CD4-positive, alpha-beta T cell treated with Interferon alpha-2 for 1 hour (primary cell): ENCODE measurements around the gene SINHCAF.
"Not testable (repeated sequence)": the region's sequence is repeated elsewhere in the genome, so short reads cannot be mapped to it uniquely, and the experiment has no call there.

Experiments used
- DNase-seq, 2 donors: peaks; one replicate each; pipeline ENCODE4 v3.0.0-alpha.2; 2020 to 2022

Gene SINHCAF

DNA sequence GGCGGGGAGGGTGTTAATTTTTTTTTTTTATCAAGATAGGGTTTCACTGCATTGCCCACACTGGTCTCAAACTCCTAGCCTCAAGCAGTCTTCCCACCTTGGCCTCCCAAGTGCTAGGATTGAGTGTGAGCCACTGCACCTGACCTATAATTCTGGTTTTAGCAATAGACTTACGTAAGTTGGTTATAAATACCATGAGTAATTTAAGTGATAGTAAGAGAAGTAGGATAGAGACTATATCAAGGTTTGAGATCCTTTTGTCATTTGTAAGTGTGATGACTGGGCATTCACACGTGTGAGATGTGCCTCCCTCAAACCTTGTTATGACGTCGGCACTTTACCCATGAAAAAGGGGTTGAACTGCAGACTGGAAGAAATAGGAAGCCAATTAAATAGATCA lies 22.5 kb downstream of the SINHCAF start:
- no peak for DNase-seq

DNA sequence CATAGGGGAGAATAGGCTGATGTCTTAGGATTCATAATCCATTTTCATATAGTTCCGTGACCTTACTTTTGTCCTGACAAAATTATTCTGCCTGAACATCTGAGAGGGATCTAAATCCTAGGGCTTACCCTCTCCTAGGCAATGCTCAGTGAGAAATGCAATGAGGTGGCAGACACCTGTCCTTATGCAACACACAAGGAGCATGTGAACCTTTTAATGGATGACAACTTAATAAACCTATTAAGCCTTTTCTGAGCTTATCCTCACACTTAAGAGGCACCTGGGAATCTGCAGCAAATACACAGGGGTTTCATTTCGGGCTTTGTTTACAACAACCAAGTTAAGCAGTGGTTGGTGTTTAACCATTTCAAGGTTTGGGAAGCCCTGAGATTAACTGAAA lies 24.6 kb downstream of the SINHCAF start:
- no peak for DNase-seq

DNA sequence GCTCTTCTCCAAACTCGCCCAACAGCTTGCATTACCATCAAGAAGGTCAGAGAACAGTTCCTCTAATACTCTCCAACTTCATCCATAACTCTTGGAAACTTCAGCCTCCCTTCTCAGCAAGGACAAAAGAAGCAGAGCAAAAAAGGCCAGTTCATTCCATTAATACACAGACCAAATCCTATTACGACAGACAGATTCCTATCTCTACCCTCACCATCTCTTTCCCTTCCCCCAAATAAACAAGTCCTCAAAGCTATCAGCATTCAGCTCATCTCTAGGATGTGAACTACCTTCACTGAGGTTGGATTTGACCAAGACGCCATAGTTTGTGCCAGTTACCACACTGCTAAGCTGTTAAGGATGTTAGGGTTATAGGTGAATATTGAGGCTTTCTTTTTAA lies 25.2 kb downstream of the SINHCAF start:
- no peak for DNase-seq

DNA sequence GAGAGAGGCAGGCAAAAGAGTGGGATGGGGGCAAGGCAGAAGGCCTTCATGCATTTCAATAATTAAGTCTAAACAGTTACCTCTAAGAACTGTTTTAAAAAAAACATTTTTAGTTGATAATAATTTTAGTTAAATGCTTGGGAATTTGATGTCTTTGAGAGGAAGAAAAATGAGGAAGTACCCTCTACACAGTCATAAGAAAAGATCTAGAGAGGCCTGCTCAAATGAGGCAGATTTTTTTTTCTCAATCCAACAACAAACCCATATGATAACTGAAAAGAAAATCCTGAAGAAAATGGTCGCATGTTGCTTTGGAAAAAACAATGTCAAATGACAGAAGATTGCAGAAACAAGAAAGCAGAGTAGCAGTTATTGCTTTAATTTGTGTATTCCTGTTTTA lies 25.6 kb downstream of the SINHCAF start:
- no peak for DNase-seq

DNA sequence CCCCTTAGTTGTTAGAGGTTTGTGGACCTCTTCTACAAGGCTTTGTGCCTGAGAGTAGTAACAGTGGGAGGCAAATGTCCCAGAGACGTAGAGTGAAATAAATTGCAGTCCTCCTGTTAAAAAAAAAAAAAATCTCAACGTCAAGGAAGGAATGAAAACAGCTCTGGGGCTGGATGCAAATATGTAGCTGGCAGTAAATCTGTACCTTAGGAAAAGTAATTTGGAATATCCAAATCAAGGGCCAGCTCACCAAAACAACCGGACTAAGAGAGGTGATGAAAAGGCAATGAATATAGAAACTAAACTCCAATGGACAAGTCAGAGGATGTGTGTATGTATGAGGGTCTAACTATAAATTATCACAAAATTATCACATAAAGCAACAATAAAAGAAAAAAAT lies 27.0 kb downstream of the SINHCAF start:
- DNase-seq = no peak

DNA sequence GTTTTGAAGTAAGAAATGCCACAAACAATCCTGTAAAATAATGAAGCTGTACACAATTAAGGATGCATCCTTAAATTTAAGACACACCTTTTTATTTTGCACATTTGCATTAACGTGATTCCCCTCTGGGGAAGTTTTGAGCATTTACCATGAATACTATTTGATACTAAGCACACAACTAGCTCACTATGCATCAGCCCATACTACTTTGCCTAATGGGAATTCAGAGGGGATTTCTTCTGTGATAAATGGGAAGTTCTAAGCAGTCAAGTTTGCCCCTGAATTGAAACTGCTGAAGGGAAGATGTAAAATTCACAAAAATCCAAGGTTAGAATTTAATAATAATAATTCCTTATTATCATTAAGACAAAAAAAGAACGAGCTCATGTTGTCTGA lies 27.4 kb downstream of the SINHCAF start:
- no peak for DNase-seq

DNA sequence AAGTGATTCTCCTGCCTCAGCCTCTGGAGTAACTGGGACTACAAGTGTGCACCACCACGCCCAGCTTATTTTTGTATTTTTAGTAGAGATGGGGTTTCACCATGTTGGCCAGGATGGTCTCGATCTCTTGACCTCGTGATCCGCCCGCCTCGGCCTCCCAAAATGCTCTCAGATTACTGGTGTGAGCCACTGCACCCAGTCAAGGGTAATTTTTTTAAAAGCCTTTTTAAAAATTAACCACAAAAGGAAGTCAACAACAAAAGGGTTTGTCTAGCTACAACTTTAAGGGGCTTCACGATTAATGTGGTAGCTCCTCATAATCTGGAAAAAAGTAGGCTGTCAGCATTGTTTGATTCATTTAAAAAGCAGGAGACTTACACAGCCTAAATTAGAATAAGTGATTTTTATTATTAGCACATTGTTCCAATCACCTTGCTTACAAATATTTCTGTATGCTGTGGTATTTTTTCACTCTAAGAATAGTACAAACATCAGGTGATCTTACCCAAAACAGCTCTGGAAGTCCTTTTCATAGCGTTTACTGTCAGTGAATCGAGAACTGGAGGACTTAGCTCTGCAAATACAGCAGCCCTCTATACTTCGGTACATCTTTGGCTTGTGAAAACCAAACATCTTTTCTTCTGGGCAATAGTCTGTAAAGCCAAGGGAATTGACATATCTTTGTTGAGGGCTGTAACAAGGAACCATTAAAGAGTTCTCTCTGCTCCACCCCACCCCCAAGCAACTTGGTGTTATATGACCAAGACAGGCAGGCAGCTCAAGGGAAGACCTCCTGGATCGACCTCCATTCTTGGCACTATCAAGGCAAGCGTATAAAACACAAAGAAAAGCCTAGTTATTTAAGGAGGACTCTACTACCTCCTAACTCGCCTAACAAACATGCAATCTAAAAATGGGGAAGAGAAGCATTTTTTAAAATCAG lies 28.1 kb downstream of the SINHCAF start:
- no peak for DNase-seq

DNA sequence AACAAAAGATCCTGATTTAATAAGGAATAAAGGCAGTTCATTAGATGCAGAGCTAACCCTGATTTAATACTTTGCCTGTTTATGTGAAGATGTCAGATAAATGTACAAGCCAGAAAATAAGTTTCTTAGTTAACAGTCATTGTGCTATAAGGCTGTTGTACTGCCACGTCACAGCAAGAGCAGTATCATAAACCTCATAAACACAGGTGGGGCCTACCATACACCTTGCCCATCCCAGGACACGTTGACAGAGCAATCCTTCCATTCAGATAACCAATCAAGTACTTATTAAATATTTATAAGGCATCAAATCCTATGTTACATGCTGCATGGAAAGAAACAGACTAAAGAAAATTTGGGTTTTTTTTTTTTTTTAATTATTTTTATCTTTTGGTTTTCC lies 36.5 kb downstream of the SINHCAF start:
- no peak for DNase-seq

DNA sequence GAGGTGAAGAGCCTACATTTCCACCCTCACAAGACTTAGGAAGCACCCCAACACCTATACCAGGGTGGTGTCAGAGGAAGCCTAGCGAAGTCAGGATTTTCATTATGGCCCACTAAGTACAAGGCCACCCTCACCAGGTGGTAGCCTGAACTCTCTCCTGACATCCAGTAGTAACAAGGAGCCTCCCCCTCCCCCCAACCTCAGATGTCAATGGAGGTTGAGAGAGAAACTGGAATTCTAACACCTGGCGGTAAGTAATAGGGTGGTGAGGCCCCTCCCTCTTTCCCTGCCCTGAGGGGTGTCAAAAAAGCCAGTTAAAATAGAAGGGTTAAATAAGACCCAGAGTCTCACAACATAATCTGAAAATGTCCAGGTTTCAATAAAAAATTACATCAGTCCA lies 37.6 kb downstream of the SINHCAF start:
- no peak for DNase-seq

DNA sequence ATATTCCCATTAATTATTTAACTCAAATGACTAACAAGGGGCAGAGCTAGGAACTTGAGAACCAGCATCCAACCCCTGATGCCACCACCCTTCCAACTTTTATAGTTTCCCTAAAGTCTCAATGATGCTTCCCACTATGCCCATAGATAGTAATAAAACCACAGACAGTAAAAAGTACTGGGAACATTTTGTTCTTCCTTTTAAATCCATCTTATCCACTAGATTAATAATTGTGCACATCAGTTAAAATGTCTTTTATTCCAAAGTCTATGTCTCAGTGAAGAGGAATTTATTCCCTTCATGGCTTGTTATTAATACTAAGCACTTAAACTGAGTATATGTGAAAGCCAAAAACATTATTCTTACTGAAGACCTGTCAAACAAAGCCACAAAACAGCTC lies 45.8 kb downstream of the SINHCAF start:
- DNase-seq = no peak

DNA sequence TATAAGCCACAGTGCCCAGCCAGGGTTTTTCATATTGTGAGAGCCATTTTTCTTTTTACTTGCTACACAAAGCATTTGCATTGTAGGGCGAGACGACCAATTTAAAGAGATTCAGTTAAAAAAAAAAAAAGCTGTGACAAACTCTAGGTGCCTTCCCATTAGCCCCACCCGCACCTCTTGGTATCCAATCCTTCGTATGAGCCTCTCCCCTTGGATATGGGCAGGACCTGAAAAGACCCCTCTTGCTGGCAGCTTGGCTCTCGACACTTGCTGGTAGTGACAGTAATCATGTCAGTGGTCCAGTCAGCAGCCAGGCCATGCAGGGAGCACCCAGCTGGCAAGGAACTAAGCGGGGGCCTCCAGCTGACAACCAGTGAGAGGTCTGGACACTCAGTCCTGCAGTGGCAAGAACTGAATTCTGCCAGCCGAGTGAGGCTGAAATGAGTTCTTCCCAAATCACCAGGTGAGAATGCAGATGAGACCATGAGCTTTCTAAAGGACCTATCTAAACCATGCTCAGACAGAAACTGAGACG lies 46.5 kb downstream of the SINHCAF start:
- no peak for DNase-seq

DNA sequence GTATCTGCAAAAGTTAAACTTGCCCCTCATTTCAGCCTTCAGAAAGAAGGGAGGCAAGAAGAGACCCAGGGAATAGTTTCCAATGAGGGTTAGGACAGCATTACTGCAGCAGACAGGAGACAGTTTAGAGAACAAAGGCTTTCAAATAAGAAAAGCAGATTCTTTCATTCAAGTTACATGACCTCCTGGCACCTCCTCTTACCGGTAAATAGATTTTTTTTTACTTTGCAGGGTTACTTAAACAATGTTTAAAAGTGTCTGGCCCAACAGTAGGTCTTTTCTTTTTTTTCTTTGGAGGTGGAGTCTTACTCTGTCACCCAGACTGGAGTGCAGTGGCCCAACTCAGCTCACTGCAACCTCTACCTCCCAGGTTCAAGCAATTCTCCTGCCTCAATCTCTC lies 47.1 kb downstream of the SINHCAF start:
- no peak for DNase-seq

DNA sequence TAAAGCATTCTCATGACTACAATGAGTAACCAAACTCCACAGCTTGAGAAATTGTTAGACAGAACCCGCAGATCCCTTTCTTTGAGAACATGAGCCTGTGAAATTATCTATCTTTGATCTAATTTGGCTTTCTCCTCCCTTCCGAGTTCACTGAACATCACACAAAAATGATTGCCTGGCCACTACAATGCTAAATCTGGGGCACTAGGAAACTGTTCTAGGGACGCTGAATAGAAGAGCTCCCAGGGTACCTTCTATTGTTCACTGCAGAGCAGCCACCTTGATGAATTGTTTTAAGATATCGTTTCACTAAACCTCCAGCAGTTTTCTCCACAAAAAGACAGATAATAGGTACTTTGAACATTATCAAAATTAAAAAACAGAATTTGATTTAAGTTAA lies 47.5 kb downstream of the SINHCAF start:
- no peak for DNase-seq

DNA sequence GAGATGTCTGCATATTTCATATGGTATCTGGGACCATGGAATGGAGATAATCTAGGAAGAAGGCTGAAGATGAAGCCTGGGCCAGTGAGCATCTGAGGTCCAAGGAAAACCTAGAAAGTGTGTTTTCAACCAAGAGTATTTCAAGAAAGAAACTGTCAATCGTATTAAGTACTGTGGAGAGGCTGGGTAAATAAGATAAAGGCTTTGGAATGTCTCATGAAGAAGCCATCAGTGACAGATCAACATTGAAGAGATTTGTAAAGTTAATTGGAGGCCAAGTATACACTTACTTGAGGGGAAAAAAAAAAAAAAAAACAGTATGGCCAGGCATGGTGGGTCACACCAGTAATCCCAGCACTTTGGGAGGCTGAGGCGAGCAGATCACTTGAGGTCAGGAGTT lies 48.9 kb downstream of the SINHCAF start:
- no peak for DNase-seq

DNA sequence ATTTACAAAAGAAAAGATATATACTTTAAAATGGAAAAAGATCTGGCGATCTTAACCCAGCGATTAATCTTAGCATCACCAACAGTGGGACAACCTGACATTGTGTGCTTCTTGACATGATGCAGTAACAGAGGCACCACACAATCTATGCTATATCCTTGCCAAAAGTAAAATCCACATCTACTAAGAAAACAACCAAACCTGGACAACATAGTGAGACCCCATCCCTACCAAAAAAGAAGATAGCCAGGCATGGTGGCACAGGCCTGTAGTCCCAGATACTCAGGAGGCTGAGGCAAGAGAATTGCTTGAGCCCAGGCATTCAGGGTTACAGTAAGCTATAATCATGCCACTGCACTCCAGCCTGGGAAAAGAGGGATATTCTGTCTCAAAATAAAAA lies 50.5 kb downstream of the SINHCAF start:
- no peak for DNase-seq

DNA sequence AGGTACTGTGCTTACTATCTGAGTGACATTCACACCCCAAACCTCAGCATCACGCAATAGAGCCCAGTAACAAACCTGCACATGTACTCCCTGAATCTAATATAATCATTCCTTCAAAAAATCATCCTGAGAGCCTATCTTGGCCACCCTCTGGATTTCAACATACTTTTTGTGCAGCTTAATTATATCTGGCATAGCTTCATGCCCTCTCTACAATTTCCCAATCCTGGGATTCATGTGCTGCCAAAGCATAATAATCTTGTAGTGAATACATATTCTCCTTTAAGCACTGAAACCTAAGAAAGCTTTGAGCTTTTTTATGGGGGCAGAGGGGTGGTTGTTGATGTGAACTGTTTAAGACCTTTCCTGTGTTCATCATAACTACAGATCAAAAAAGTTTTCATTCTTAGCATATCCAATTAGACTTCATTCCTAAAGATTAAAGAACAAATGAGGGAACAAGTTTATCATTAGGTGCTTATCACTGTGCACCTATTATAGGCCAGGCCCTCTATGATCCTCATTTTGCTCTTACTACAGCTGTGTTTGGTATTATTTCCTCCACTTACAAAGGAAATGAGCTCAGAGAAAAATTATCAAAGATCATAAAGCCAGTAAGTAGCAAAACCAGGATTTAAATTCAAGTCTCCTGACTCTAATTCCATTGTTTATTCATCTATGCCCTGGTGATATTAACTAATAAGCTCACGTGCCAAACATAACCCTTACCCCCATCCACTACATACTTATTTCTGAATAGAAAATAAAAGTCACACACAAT lies 51.2 kb downstream of the SINHCAF start:
- no peak for DNase-seq

DNA sequence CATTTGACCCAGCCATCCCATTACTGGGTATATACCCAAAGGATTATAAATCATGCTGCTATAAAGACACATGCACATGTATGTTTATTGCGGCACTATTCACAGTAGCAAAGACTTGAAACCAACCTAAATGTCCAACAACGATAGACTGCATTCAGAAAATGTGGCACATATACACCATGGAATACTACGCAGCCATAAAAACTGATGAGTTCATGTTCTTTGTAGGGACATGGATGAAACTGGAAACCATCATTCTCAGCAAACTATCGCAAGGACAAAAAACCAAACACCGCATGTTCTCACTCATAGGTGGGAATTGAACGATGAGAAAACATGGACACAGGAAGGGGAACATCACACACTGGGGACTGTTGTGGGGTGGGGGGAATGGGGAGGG lies 52.2 kb downstream of the SINHCAF start:
- not testable (repeated sequence) for DNase-seq

DNA sequence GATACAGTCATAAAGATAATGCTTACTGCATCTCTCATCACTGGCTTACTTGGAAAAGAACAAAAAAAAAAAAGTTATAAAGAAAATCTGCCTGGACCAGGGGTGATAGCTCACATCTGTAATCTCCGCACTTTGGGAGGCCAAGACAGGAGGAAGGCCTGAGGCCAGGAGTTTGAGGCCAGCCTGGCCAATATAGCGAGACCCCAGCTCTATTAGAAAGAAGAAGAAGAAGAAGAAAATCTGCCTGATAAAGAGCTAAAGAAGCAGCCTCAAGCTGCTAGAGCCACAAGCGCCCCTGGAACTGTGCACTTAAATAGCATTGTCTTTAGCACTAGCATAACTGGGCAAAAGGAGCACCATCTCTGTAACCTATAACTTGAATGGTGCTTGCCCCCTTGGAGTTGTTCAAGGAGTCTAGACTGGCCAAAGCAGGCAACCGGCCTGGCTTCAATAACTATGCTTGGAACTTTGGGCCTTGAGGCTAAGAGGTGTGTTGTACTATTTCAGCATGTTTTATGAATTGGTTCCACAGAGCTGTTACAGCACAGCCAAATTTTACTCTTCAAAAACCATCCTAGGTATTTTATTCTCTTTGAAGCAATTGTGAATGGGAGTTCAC lies 53.2 kb downstream of the SINHCAF start:
- DNase-seq = no peak

DNA sequence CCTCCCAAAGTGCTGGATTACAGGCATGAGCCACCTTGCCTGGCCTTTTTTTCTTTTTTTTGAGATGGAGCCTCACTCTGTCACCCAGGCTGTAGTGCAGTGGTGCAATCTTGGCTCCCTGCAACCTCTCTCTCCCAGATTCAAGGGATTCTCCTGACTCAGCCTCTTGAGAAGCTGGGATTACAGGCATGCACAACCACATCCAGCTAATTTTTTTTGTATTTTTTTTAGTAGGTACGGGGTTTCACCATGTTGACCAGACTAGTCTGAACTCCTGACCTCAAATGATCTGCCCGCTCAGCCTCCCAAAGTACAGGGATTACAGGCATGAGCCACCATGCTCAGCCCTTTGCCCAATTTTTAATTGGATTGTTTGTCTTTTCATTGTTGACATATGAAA lies 58.0 kb downstream of the SINHCAF start:
- no peak for DNase-seq

DNA sequence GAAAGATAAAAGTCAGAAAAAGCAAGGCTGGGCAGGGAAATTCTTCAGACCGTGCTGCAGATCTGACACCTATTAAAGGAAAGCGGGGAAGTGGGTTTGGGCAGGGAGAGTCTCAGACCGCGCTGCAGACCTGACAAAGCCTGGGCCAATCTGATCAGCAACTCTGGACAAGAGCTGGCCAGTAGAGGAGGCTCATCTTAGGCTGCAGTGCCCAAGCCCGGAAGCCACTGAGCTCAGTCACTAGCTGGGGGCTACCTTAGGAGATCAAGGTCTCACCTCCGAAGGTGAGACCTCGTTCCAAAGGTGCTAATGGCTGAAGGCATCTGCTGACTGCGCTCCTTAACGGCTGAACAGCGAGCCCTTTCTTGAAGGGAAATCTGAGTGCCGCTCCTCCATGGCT lies 60.2 kb downstream of the SINHCAF start:
- DNase-seq = no peak

DNA sequence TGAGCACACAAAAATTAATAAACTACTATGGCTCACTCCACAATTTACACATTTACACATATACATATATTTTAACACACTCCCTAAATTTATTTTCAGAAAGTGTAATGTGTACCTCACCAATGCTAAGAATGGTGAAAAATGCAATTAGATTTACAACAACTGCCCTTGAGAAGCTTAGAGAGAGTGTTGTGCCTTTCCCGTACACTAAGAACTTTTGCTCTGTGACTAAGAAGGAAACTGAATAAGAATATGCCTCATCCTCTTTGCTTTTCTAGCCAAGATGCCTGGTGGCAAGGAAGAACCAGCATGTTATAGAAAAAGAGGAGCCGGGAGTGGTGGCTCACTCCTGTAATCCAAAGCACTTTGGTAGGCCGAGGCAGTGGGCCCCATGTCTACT lies 62.3 kb downstream of the SINHCAF start:
- DNase-seq = no peak

DNA sequence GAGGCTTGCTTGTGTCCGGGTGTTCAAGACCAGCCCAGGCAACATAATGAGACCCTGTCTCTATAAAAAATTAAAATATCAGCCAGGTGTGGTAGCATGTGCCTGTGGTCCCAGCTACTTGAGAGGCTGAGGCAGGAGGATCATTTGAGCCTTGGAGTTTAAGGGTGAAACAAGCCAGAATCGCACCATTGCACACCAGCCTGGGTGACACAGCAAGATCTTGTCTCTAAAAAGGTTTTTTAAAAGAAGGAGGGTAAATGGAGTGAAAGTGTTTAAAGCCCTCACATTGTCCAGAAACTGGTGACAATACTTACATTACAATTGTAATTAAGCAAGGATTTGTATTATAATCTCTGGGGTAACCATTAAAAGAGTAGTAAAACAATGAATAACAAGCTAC lies 64.2 kb downstream of the SINHCAF start:
- DNase-seq = no peak

DNA sequence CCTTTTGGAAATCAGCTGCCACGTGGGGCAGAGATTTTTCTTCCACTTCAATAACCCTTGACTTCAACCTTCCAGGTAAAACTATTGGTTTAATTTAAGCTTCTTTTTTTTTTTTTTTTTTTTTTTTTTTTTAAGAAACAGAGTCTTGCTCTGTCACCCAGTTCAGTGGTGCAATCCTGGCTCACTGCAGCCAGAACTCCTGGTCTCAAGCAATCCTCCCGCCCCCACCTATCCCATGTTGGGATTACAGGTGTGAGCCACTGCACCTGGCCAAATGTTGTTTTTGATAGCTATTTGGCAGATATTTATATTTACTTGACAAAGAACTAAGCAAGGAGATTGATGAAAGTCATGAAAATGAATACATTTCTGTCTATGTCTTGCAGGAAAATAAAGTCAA lies 65.1 kb downstream of the SINHCAF start:
- DNase-seq = no peak
